ENCODE results near the gene C19orf81.

The C19orf81 gene

DNA sequence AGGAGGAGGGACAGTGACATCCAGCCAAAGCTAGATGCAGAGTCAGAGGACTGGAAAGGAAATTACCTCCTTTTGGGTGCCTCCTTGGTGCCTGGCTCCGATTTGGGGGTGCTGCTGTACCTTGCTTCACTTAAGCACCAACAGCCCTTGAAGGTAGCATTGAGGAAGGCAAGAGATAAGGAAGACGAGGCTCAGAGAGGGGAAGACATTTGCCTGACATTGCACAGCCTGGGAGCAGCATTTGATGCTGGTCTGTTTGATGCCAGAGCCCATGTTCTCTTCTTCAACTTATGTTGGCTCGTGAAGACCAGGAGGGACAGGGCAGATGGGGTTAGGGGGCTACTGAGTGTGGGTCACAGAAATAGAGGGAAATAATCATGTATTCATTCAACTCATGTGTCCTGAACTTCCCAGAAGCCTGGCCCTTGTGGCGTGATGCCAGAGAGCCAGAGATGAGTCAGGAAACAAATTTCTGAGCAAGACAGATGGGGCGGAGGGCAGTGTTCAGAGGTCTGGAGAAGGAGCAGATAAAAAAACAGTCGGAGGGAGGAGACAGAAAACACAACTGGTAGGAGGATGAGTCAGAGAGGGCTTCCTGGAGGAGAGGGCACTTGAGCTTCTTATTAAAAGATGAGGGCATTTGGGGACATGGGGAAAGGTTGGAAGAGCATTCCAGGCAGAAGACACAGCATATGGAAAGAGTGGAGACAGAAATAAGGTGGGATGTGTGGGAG lies 3.0 kb upstream of the C19orf81 start:
- TF ChIP-seq, protein P1, sequence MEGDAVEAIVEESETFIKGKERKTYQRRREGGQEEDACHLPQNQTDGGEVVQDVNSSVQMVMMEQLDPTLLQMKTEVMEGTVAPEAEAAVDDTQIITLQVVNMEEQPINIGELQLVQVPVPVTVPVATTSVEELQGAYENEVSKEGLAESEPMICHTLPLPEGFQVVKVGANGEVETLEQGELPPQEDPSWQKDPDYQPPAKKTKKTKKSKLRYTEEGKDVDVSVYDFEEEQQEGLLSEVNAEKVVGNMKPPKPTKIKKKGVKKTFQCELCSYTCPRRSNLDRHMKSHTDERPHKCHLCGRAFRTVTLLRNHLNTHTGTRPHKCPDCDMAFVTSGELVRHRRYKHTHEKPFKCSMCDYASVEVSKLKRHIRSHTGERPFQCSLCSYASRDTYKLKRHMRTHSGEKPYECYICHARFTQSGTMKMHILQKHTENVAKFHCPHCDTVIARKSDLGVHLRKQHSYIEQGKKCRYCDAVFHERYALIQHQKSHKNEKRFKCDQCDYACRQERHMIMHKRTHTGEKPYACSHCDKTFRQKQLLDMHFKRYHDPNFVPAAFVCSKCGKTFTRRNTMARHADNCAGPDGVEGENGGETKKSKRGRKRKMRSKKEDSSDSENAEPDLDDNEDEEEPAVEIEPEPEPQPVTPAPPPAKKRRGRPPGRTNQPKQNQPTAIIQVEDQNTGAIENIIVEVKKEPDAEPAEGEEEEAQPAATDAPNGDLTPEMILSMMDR (IDR thresholded peaks at IDR 0.05; ENCODE audit: borderline replicate concordance, extremely low read depth, low read length, poor library complexity, severe bottlenecking) = no peak
- TF ChIP-seq EZH2 (IDR thresholded peaks at IDR 0.05; ENCODE audit: borderline replicate concordance, low read depth, low read length, severe bottlenecking) = no peak
- H3K27me3 ChIP-seq (ENCODE audit: insufficient read depth, low read length, poor library complexity) = no peaks in the 10 kb centered on the region
- ATAC-seq (ENCODE audit: insufficient read depth, low read depth) (no peak), DNase-seq (no peak)
- no peak overlapping the region for H3K4me2 ChIP-seq (ENCODE audit: insufficient read depth, low read length)
- no peak overlapping the region for H3K9ac ChIP-seq (ENCODE audit: low read depth, low read length)
- no peak overlapping the region for H2AFZ ChIP-seq (ENCODE audit: low read depth, low read length)
- no peaks in the 10 kb centered on the region for H3K79me2 ChIP-seq (ENCODE audit: insufficient read depth, low read length)
- H3K4me1 ChIP-seq (ENCODE audit: insufficient read depth, low read length) = no peaks in the 10 kb centered on the region
- no peaks in the 10 kb centered on the region for H4K20me1 ChIP-seq (ENCODE audit: insufficient read depth, low read length)
- no peaks in the 10 kb centered on the region for H3K9me3 ChIP-seq (ENCODE audit: insufficient read depth, low read length, severe bottlenecking)
- H3K27ac ChIP-seq (ENCODE audit: low read length) = no peak overlapping the region
- no peak overlapping the region for H3K4me3 ChIP-seq (ENCODE audit: low read depth in 1 of 2, low read length in 2 of 2)
- no peaks in the 10 kb centered on the region for H3K36me3 ChIP-seq (ENCODE audit: insufficient read depth, low read length)

DNA sequence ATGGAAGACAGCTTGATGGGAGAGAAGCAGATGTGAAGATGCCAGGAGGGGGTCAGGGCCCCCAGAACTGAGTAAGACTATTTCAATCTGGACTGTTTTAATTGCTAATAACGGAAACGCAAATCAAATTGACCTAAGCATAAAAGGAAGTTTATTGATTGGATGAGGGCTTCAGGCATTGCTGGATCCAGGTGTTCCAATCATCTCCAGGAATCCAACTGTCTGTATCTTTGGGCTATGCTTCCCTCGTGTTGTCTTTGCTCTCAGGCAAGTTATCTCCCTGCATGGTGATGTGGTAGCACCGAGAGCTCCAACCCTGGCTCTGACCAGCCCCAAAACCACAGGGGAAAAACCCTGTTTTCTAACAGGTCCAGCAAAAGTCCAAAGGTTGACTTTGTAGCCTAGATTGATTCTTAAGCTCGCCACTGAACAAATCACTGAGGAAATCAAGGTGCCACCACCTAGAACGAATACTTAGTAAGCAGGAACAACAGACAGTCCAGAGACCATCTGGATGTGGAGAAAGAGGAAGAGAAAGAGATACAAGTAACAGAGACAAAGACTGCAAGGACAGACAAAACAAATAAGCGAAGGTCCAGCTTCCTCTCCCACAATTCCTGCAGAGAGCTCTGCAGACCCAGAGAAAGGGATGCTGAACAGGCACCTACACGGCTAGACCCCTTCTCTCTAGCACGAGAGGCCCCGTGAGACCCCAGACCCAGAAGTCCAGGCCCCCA lies 1.2 kb upstream of the C19orf81 start:
- no peak overlapping the region for H3K9ac ChIP-seq (ENCODE audit: low read depth, low read length)
- H3K4me3 ChIP-seq (ENCODE audit: low read depth in 1 of 2, low read length in 2 of 2) = no peak overlapping the region
- no peaks in the 10 kb centered on the region for H3K27me3 ChIP-seq (ENCODE audit: insufficient read depth, low read length, poor library complexity)
- ATAC-seq (ENCODE audit: insufficient read depth, low read depth) = no peak
- TF ChIP-seq, protein P1 (IDR thresholded peaks at IDR 0.05; ENCODE audit: borderline replicate concordance, extremely low read depth, low read length, poor library complexity, severe bottlenecking) = no peak
- H3K36me3 ChIP-seq (ENCODE audit: insufficient read depth, low read length) = no peaks in the 10 kb centered on the region
- no peak overlapping the region for H3K27ac ChIP-seq (ENCODE audit: low read length)
- H3K79me2 ChIP-seq (ENCODE audit: insufficient read depth, low read length) = no peaks in the 10 kb centered on the region
- no peak overlapping the region for H2AFZ ChIP-seq (ENCODE audit: low read depth, low read length)
- no peaks in the 10 kb centered on the region for H3K9me3 ChIP-seq (ENCODE audit: insufficient read depth, low read length, severe bottlenecking)
- no peaks in the 10 kb centered on the region for H3K4me1 ChIP-seq (ENCODE audit: insufficient read depth, low read length)
- H4K20me1 ChIP-seq (ENCODE audit: insufficient read depth, low read length) = no peaks in the 10 kb centered on the region
- no peak overlapping the region for H3K4me2 ChIP-seq (ENCODE audit: insufficient read depth, low read length)
- DNase-seq = no peak

DNA sequence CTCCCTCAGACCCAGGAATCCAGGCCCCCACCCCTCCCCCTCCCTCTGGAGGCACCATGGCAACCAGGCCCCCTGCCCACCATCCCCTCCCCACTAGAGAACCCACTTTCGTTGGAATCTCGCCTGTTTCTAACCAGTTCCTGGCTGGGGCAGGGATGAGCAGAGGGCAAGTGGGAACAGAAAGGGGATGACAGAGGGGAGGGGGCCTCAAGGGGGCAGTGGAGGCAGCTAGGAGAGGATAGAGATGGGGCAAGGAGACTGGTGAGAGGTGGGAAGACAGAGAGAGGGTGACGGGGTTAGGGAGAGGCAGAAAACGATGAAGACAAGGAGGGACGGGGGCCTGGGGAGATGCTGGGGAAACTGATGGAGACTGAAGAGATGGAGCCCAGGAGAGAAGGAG lies 586 bp upstream of the C19orf81 start:
- no peak for DNase-seq

More for the DNA sequence above, 586 bp upstream of the C19orf81 start:
- H3K4me3 ChIP-seq (ENCODE audit: low read depth in 1 of 2, low read length in 2 of 2) = no peak overlapping the region
- H3K9me3 ChIP-seq (ENCODE audit: insufficient read depth, low read length, severe bottlenecking) = no peaks in the 10 kb centered on the region
- H3K9ac ChIP-seq (ENCODE audit: low read depth, low read length) = no peak overlapping the region
- H3K27ac ChIP-seq (ENCODE audit: low read length) = no peak overlapping the region
- no peaks in the 10 kb centered on the region for H3K4me1 ChIP-seq (ENCODE audit: insufficient read depth, low read length)
- H3K36me3 ChIP-seq (ENCODE audit: insufficient read depth, low read length) = no peaks in the 10 kb centered on the region
- no peak overlapping the region for H3K4me2 ChIP-seq (ENCODE audit: insufficient read depth, low read length)
- TF ChIP-seq EZH2 (IDR thresholded peaks at IDR 0.05; ENCODE audit: borderline replicate concordance, low read depth, low read length, severe bottlenecking) = no peak
- TF ChIP-seq, protein P1 (IDR thresholded peaks at IDR 0.05; ENCODE audit: borderline replicate concordance, extremely low read depth, low read length, poor library complexity, severe bottlenecking) = no peak
- no peaks in the 10 kb centered on the region for H3K79me2 ChIP-seq (ENCODE audit: insufficient read depth, low read length)
- no peaks in the 10 kb centered on the region for H3K27me3 ChIP-seq (ENCODE audit: insufficient read depth, low read length, poor library complexity)
- no peak for ATAC-seq (ENCODE audit: insufficient read depth, low read depth)
- H4K20me1 ChIP-seq (ENCODE audit: insufficient read depth, low read length) = no peaks in the 10 kb centered on the region
- no peak overlapping the region for H2AFZ ChIP-seq (ENCODE audit: low read depth, low read length)

Measured in DND-41 (cell line).